Dedifferentiated amniotic fluid mesenchymal stem cell (primary cell): ENCODE measurements around the gene TTLL5.
"Not testable (repeated sequence)": the region's sequence is repeated elsewhere in the genome, so short reads cannot be mapped to it uniquely, and the experiment has no call there.

Experiments used
- DNase-seq: peaks from one replicate; pipeline ENCODE4 v3.0.0-alpha.2; 2016; ENCODE audit errors: extremely low spot score

TTLL5 gene

DNA sequence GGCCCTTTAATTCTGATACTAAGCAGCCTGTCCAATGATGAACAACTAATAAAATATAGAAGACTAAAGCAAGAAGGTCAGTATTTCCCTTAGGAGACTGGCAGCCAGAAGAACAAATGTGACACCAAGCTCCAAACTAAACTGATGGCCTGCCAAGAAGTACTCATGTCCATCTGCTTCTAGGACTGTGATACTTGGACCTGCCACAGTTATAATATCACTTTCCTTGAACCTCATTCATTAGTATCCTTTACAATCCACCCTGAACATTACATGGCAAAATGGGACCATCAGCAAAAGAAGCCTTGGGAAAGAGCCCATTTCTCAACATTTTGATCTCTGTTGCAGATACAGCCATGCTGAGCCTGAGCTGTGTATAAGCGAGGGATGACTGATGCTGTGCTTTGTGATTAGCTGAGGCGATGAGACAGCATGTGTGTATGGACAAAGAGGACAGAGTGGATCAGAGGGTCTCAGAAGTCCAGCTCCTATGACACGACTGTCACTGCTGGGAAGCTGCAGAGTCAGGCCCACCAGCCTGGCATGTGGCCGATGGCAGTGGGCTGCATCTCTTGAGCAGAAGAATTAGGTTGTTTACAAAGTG is 246.8 kb downstream of the TTLL5 start:
- no peak for DNase-seq

DNA sequence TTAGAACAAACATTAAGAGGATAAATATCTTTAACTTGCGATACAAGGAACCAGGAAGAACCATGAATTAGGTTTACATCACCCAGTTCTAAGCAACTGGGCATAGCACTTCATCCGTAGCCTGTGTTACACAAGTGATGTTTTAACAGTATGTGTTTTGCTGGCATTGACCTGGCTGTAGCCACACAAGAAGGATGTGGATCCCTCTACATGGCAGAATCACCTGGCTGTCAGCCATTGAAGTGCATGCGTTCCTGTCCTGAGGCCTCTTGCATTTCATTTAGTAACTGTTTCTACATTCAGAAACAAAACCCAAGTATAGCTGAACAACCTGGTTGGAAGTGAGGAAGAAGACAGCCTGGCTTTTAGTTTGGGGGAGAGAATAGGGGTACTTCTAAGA is 248.6 kb downstream of the TTLL5 start:
- DNase-seq = no peak

DNA sequence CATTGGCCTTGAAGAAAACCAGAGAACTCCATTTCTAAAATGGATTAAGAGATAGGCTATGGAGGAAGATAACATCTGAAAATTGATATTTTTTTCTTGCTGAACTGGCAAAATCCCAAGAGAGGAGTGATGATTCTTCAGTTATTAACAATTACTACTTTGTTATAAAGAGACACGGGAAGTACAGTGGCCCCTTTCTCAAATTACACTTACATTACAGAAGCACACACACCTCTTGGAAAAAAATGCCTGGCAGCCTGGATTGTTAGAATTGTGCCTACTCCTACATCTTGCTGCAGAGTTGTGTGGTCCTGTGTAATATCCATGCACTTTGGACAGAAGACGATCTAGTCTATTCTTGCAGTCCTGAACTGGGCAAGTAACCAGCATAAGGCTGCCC is 249.0 kb downstream of the TTLL5 start:
- no peak for DNase-seq

DNA sequence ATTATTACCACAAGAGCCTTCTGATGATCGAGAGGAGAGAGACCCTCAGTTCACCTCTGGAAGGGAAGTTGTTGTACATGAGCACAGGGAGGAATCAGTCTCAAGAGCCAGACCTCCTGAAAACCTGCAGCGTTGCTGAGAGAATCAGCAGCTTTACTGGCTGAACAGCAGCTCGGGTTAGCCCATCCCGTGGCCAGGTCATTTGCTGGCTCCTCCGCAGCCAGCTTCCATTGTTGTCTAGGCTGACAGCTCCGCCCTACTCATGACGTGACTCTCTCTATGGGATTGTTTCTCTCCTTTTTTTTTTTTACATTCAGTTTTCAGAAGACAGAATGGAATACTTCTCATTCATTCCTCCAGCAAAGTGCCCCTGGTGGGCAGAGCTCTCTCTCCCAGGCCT is 250.8 kb downstream of the TTLL5 start:
- DNase-seq = no peak

- no peak for DNase-seq
Observed at GRCh38 chr14:75913183-75913582, 252.1 kb downstream of the TTLL5 start.

- DNase-seq = no peak
Observed at GRCh38 chr14:75915045-75915444, 254.0 kb downstream of the TTLL5 start.

DNA sequence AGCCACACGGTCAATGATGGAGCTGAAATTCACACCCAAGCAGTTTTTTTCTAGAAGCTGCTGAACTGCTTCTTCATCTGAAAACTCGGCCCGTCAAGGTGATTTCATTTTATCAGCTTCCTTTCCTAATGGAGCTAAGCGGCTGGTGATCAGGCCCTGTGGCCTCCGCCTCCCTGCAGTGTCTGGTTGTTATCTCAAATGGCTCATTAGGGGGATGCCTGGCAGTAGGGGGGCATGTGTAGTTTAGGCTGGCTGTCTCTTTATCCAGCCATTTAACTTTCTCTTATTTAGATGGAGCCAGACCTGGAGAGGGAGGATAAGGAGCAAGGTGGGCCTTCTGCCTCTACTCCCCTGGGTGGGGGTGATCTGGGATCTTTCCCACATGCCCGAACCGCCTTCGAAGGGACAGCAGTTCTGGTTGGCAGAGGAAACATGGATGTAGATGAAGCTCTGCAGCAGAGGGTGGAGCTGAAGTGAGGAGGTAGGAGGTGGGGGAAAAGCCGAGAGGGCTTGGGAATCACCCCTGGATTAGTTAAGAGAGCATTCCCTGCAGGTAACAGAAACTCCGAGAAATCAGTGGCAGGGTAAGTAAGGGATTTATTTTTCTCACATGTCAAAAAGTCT is 256.4 kb downstream of the TTLL5 start:
- DNase-seq = no peak

- no peak for DNase-seq
Observed at GRCh38 chr14:75917946-75918335, 256.9 kb downstream of the TTLL5 start.

GRCh38 chr14:75920421-75920820 is 259.4 kb downstream of the TTLL5 start:
- DNase-seq = not testable (repeated sequence)

- not testable (repeated sequence) for DNase-seq
Observed at GRCh38 chr14:75925141-75925840, 264.2 kb downstream of the TTLL5 start.

DNA sequence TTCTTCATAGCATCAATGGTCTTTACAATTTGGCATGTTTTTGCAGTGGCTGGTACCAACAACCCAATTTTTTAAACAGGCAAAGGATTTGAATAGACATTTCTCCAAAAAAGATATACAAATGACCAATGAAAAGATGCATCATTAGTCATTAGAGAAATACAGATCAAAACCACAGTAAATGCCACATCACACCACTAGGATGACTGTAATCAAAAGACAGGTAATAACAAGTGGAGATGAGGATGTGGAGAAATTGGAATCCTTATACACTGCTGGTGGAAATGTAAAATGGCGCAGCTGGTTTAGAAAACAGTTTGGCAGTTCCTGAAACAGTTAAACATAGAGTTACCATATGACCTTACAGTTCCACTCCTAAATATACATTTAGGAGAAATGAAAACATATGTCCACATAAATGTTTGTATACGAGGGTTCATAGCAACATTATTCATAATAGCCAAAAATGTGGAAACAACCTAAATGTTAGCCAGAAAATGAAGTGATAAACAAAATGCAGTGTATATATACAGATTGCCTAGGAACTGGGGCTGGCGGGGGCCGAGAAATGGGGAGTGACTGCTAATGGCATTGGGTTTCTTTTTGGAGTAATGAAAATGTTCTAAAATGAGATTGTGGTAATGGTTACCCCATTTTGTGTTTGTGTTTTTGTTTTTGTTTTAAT is 265.5 kb downstream of the TTLL5 start:
- DNase-seq = no peak

- no peak for DNase-seq
Observed at GRCh38 chr14:75927564-75928087, 266.6 kb downstream of the TTLL5 start.

DNA sequence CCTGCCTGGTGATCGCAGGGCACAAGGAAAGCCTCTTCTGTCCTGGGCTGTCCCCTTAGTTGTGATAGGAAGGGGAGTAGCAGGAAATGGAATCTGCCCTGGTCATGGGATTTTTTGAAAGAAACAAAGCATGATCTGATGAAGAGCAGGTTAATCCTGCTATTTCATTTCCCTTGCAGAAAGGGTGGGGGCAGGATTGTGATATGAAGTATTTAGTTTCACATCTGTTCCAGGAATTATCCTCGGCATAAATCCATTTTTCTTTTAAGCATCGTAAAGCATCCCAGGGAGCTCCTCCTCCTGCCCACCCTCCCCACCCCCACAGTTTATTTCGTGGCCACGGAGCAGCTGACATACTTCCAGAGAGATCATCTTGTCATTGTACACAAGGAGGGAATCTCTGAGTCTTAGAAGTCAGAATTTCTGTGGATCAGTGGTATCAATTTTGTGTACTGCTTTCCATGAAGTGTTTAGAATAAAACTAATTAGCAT is 267.7 kb downstream of the TTLL5 start:
- DNase-seq = no peak

DNA sequence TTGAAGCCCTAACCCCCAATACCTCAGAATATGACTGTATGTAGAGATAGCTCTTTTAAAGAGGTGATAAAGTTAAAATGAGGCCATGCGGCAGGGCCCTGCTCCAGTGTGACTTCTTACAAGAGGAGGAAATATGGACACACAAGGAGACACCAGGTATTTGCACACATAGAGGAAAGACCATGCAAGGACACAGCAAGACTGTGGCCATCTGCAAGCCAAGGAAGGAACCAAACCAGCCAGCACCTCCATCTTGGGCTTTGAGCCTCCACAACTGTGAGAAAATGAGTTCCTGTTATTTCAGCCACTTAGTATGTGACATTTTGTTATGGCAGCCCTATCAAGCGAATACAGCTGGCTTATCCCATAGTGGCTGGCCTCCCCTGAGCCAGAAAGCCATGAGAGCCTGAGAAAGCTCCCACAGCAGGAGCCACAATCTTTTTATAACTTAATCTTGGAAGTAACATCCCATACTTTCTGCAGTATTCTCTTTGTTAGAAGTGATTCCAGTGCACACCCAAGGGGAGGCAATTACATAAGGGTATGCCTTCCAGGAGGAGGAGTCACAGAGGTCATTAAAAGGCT is 272.8 kb downstream of the TTLL5 start:
- DNase-seq = no peak

DNA sequence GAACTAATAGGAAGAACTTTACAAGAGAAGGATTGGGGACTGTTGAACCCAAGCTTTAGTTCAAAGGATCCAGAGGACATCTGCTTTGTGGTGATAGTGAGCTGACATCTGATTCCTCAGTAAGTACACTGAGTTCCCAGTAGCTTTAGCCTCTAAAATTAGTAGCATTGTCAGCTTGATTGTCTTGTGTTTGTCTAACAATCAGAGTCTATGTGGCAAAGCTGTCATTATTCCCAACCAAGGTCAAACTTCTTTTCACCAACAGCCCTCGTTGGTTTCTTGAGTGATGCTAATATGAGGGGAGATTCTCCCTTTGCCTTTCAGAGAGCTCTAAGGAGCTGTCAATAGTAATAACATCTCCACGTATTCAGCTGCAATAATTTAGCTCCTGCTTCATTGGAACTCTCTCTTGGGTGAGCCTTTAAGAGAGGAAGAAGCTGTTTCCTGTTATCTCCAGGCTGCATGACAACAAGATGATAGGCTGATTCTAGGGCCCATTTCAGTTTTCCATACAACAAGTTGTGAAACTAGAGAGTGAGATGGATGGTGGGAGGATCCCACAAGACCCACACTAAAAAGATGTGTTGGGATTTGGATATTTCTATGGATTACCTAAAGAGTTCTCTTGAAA is 274.1 kb downstream of the TTLL5 start:
- DNase-seq = no peak

DNA sequence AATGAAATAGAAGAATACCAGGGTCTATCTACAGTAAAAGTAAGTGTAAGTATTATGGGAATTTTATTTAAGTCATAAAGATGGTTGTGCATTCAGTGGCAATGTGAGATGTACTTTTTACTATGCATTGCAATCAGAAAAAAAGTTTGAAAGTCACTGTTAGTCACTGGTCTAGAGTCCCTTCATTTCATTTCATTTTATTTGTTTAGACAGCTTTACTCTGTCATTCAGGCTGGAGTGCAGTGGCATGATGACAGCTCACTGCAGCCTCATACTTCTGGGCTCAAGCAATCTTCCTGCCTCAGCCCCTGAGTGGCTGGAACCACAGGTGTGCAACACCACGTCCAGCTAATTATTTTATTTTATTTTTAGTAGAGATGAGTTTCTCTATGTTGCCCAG is 278.2 kb downstream of the TTLL5 start:
- DNase-seq = no peak

- DNase-seq = no peak
Observed at GRCh38 chr14:75941030-75941429, 280.0 kb downstream of the TTLL5 start.

GRCh38 chr14:75944607-75945241 is 283.7 kb downstream of the TTLL5 start:
- DNase-seq = no peak

DNA sequence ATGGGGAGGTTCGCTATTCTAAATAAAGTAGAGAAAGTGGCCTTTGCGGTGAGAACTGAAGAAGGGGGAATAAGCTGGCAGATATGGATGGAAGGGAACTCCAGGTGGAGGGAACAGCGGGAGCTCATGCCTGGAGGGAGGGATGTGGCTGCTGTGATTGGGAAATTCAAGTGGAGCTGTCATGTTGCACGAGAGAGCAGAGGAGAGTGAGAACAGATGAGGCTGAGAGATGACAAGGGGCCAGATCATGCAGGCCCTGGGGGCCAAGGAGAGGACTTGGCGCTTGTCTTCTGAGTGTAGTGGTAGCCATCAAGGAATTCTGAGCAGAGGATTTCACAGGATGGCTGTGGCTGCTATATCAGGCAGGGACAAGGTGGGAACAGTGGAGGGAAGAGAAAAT is 285.7 kb downstream of the TTLL5 start:
- no peak for DNase-seq

DNA sequence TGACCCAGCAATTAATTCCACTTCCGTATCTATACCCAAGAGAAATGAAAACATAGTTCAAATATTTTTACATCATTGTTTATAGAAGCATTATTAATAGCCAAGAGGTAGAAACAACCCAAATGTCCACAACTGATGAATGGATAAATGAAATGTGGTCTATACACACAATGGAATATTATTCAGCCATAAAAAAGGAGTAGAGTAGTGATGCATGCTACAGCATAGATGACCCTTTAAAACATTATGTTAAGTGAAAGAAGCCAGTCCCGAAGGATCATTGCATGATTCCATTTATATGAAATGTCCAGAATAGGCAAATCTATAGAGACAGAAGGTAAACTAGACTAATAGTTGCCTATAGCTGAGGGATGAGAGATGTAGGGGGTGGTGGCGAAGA is 291.4 kb downstream of the TTLL5 start:
- no peak for DNase-seq

- DNase-seq = no peak
Observed at GRCh38 chr14:75959031-75959430, 298.0 kb downstream of the TTLL5 start.
